Stomach (tissue), 4 donors: ENCODE data around the gene DYSF.

Experiments
- EP300 ChIP-seq: sonication (generic); formaldehyde crosslinking; IDR thresholded peaks from one replicate; pipeline ENCODE4 v1.6.1; 2017; ENCODE audit warnings: antibody characterized with exemption
- POLR2A ChIP-seq, 4 donors: fragments of 450-650 bp; IDR thresholded peaks; one replicate each; pipeline ENCODE4 v1.6.1; 2016; ENCODE audit warnings: antibody characterized with exemption in 4 of 4, control low read depth in 2 of 4, mild to moderate bottlenecking in 1 of 4, moderate library complexity in 1 of 4
- POLR2AphosphoS5 ChIP-seq, 3 donors: sonication (generic); formaldehyde crosslinking; IDR thresholded peaks; one replicate each; pipeline ENCODE4 v1.6.1; 2016; ENCODE audit warnings: antibody characterized with exemption in 3 of 3
- TF ChIP-seq, protein P1 (sequence below), 7 experiments: fragments of 450-650 bp in 4 of 7; fragments of 200-600 bp in 3 of 7; sonication (generic) in 3 of 7; IDR thresholded peaks; one replicate each; pipeline ENCODE4 v1.5.1; 2016 to 2019; ENCODE audit warnings: antibody characterized with exemption in 7 of 7, control low read depth in 2 of 7, mild to moderate bottlenecking in 1 of 7

- TF ChIP-seq, protein P1, sequence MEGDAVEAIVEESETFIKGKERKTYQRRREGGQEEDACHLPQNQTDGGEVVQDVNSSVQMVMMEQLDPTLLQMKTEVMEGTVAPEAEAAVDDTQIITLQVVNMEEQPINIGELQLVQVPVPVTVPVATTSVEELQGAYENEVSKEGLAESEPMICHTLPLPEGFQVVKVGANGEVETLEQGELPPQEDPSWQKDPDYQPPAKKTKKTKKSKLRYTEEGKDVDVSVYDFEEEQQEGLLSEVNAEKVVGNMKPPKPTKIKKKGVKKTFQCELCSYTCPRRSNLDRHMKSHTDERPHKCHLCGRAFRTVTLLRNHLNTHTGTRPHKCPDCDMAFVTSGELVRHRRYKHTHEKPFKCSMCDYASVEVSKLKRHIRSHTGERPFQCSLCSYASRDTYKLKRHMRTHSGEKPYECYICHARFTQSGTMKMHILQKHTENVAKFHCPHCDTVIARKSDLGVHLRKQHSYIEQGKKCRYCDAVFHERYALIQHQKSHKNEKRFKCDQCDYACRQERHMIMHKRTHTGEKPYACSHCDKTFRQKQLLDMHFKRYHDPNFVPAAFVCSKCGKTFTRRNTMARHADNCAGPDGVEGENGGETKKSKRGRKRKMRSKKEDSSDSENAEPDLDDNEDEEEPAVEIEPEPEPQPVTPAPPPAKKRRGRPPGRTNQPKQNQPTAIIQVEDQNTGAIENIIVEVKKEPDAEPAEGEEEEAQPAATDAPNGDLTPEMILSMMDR (IDR thresholded peaks at IDR 0.05) = no peak
- TF ChIP-seq POLR2A (IDR thresholded peaks at IDR 0.05) (no peak), EP300 (no peak), POLR2AphosphoS5 (IDR thresholded peaks at IDR 0.05) (no peak)
These were observed 17.9 kb downstream of the DYSF start for GRCh38 chr2:71471276-71471675.
